Epithelial cell of esophagus (primary cell): Measurements from ENCODE around the gene RPL22L1.

ENCODE experiments used
- DNase-seq: peaks from one replicate; pipeline ENCODE4 v3.0.0; 2010; ENCODE audit warnings: low read depth
- H3K4me3 ChIP-seq: 2 replicates; pipeline ENCODE4 v1.5.1; 2011; ENCODE audit warnings: mild to moderate bottlenecking, low read length, control low read depth
- CTCF ChIP-seq: IDR thresholded peaks from 2 replicates; pipeline ENCODE4 v1.5.1; 2011; ENCODE audit warnings: low read depth, mild to moderate bottlenecking, low read length, control low read depth, inconsistent platforms; ENCODE audit not compliant: insufficient read depth; ENCODE audit errors: missing control alignments

The RPL22L1 gene

GRCh38 chr3:170876537-170876936, 6.5 kb upstream of the RPL22L1 start:
- no peak for TF ChIP-seq CTCF
- DNase-seq: no peak
- no peak overlapping the region for H3K4me3 ChIP-seq

- no peak for DNase-seq
- no peak for TF ChIP-seq CTCF
- peak overlapping the region; percentile 99 for H3K4me3 ChIP-seq
Measured at GRCh38 chr3:170869239-170869590, 780 bp downstream of the RPL22L1 start.

GRCh38 chr3:170868577-170869238, 1.3 kb downstream of the RPL22L1 start:
- TF ChIP-seq CTCF: no peak
- no peak for DNase-seq
- peak overlapping the region; percentile 99 for H3K4me3 ChIP-seq

GRCh38 chr3:170867143-170867937, 2.7 kb downstream of the RPL22L1 start:
- TF ChIP-seq CTCF: no peak
- no peak for DNase-seq
- H3K4me3 ChIP-seq: peak overlapping the region; percentile 99

GRCh38 chr3:170866499-170866898, 3.5 kb downstream of the RPL22L1 start:
- no peak for DNase-seq
- TF ChIP-seq CTCF: no peak
- H3K4me3 ChIP-seq: no peak overlapping the region

- no peak for DNase-seq
- TF ChIP-seq CTCF: no peak
- no peak overlapping the region for H3K4me3 ChIP-seq
Measured at GRCh38 chr3:170865209-170866094, 4.5 kb downstream of the RPL22L1 start.
